K562 (cell line): Measurements from ENCODE around the gene CCDC137. TPM values are rescaled to one million over a fixed set of nuclear protein-coding genes. Genes with fewer than 3 reads are reported as not detected.

Source experiments
- ATAC-seq: fragments of 200-7000 bp; cut with Tn5 transposase; 3 replicates; pipeline ENCODE4 v1.9.1; 2020; ENCODE audit warnings: moderate library complexity
- BruUV-seq: library from RNA; stranded (reverse); fragments of 400-500 nt; replicated peaks from 2 replicates; lab custom pipeline; 2021; lab: Mats Ljungman, UMichigan
- CTCF ChIA-PET: fragments of 300-600 bp; formaldehyde crosslinking; extraction: SDS; loops from one replicate; lab custom pipeline; 2021; ENCODE audit warnings: low intra/inter-chr PET ratio; lab: Yijun Ruan, JAX
- POLR2A ChIA-PET: fragments of 300-600, 350-650 bp; sonication (Branson Sonifier 250); formaldehyde crosslinking; extraction: SDS; loops from one replicate; lab custom pipeline; 2021; ENCODE audit warnings: antibody characterized with exemption, inconsistent platforms; lab: Yijun Ruan, JAX
- DNase-seq, 4 experiments: peaks; one replicate each; pipeline versions ENCODE4 v3.0.0 to v3.0.0-alpha.2; 2011 to 2018; ENCODE audit warnings: low spot score in 3 of 4, mixed read lengths in 3 of 4; ENCODE audit errors: extremely low read depth in 1 of 4
- FAIRE-seq: peaks from 2 replicates; lab custom pipeline; 2011; peaks lifted over from hg19 to GRCh38; lab: Jason Lieb, UNC
- H2AFZ ChIP-seq: 2 replicates; pipeline ENCODE4 v1.6.0; 2011; ENCODE audit warnings: low read depth, low read length, control low read depth, inconsistent platforms
- H3K27ac ChIP-seq: fragments of 200-600 bp; 3 replicates; pipeline ENCODE4 v1.8.0; 2011; ENCODE audit warnings: low read depth, mild to moderate bottlenecking, control low read depth, inconsistent platforms, low read length, moderate library complexity, mixed read lengths; ENCODE audit errors: extremely low read depth
- H3K27me3 ChIP-seq, 2 experiments: fragments of 300-600 bp in 1 of 2; 2 replicates in 1 of 2; 3 replicates in 1 of 2; pipeline versions ENCODE4 v1.6.0 to v1.8.0; 2011; ENCODE audit warnings: inconsistent platforms in 2 of 2, low read length in 2 of 2, mild to moderate bottlenecking in 1 of 2, mixed read lengths in 1 of 2, moderate library complexity in 1 of 2; ENCODE audit not compliant: control insufficient read depth in 2 of 2, insufficient read depth in 2 of 2
- H3K36me3 ChIP-seq: fragments of 300-600 bp; 3 replicates; pipeline ENCODE4 v1.8.0; 2011; ENCODE audit warnings: mild to moderate bottlenecking, low read length, inconsistent platforms; ENCODE audit not compliant: control insufficient read depth, insufficient read depth
- H3K4me1 ChIP-seq, 2 experiments: fragments of 200-600 bp in 1 of 2; replicated peaks in 1 of 2; 2 replicates in 1 of 2; 3 replicates in 1 of 2; pipeline versions ENCODE4 v1.5.1 to v1.8.0; 2011; ENCODE audit warnings: inconsistent platforms in 2 of 2, low read length in 2 of 2, mild to moderate bottlenecking in 1 of 2, mixed read lengths in 1 of 2, moderate library complexity in 1 of 2; ENCODE audit not compliant: control insufficient read depth in 2 of 2, insufficient read depth in 2 of 2
- H3K4me2 ChIP-seq: 2 replicates; pipeline ENCODE4 v1.6.1; 2011; ENCODE audit warnings: low read length, control low read depth, inconsistent platforms, mixed read lengths; ENCODE audit not compliant: insufficient read depth
- H3K4me3 ChIP-seq: fragments of 200-600 bp; sonication (generic), shearing (Covaris generic); 2 replicates; pipeline ENCODE4 v1.5.1; 2016; ENCODE audit warnings: control low read depth, inconsistent platforms
- H3K79me2 ChIP-seq: fragments of 200-600 bp; 3 replicates; pipeline ENCODE4 v1.8.0; 2011; ENCODE audit warnings: low read length, inconsistent platforms; ENCODE audit not compliant: control insufficient read depth, insufficient read depth
- H3K9ac ChIP-seq, 2 experiments: 2 replicates each; pipeline versions ENCODE4 v1.6.0 to v1.6.1; 2011; ENCODE audit warnings: low read depth in 2 of 2, low read length in 2 of 2, control low read depth in 1 of 2, inconsistent platforms in 1 of 2, mild to moderate bottlenecking in 1 of 2, mixed read lengths in 1 of 2; ENCODE audit not compliant: insufficient read depth in 1 of 2
- H3K9me1 ChIP-seq: one replicate; pipeline ENCODE4 v1.6.0; 2011; ENCODE audit warnings: inconsistent platforms, mild to moderate bottlenecking, low read length, moderate library complexity; ENCODE audit not compliant: control insufficient read depth, insufficient read depth
- H3K9me3 ChIP-seq: replicated peaks from 2 replicates; pipeline ENCODE4 v1.5.1; 2011; ENCODE audit warnings: low read depth, low read length, inconsistent platforms; ENCODE audit not compliant: control insufficient read depth, insufficient read depth
- H4K20me1 ChIP-seq: replicated peaks from 2 replicates; pipeline ENCODE4 v1.6.1; 2011; ENCODE audit warnings: low read length, inconsistent platforms, mixed read lengths; ENCODE audit not compliant: control insufficient read depth, insufficient read depth
- ATF3 ChIP-seq, 2 experiments: fragments of 450-650 bp in 1 of 2; sonication (generic) in 1 of 2; formaldehyde crosslinking in 1 of 2; IDR thresholded peaks in 1 of 2; conservative IDR thresholded peaks in 1 of 2; 2 replicates each; pipeline versions ENCODE4 v1.6.1 to v1.8.1; 2016 to 2023; ENCODE audit warnings: mild to moderate bottlenecking in 2 of 2, moderate library complexity in 2 of 2, inconsistent platforms in 1 of 2, missing genetic modification reagents in 1 of 2
- ZBTB33 ChIP-seq: sonication (generic); formaldehyde crosslinking; IDR thresholded peaks from 2 replicates; pipeline ENCODE4 v1.8.1; 2023; ENCODE audit warnings: mild to moderate bottlenecking, missing genetic modification reagents
- WGBS: fragments of 100-300 bp; shearing (Covaris generic); methylation state at CpG from one replicate; pipeline ENCODE4 v1.1.6; 2016; ENCODE audit warnings: low coverage, mixed read lengths; ENCODE audit not compliant: insufficient coverage; ENCODE audit errors: missing lambda C conversion rate; 5-methylcytosine and 5-hydroxymethylcytosine counted together
- in situ Hi-C: fragments of 300-500 bp; cut with MboI; formaldehyde crosslinking; loops from 4 replicates; pipeline ENCODE4 v1.15.0; 2018; ENCODE audit warnings: inconsistent platforms, mixed read lengths
- intact Hi-C: fragments of 100-400 bp; cut with micrococcal nuclease; formaldehyde crosslinking; loops from 2 replicates; pipeline ENCODE4 v1.14.2; 2022
- polyA plus RNA-seq, 8 experiments: library from polyadenylated mRNA; depleted of rRNA in 4 of 8; stranded (reverse) in 5 of 8; unstranded in 3 of 8; fragments of >200 nt; fragmentation: Nextera tagmentation in 2 of 8; fragmentation: Illumina TruSeq in 1 of 8; extraction: Ambion mirVana in 2 of 8; extraction: Trizol in 1 of 8; gene quantifications; 2 replicates each; pipeline versions ENCODE4 v1.2.1 to v1.2.3, GENCODE V29; 2011 to 2014; ENCODE audit warnings: inconsistent platforms in 1 of 8, missing spikeins in 1 of 8
- total RNA-seq, 7 experiments: library from RNA; depleted of rRNA in 6 of 7; stranded (reverse); fragments of >200 nt in 6 of 7; fragmentation: Illumina TruSeq in 2 of 7; extraction: Trizol in 2 of 7; gene quantifications; 2 replicates each; pipeline versions ENCODE4 v1.2.1 to v1.2.3, GENCODE V29; 2011 to 2021; ENCODE audit warnings: low replicate concordance in 1 of 7

Gene CCDC137
- total and polyA plus RNA-seq, 9 of the 15 experiments (the other 6 are each of a cell fraction or from before 2014, with no cell fraction given) = 2.3 to 68.1 (median 38.3) TPM

- ChIA-PET CTCF (no interaction called here), POLR2A (interaction anchor here (0.6 to 1.6 kb wide), 3 partner anchors 14 to 38 kb away, joined by 3 to 4 read pairs (median 3); no protein-coding TSS in a partner anchor)
- Histone ChIP-seq H3K4me2 (no peak overlapping the region), H3K27ac (no peak overlapping the region), H4K20me1 (peaks cover 11% of the 10 kb centered on the region), H3K4me1 (peaks cover 18 to 72% of the 10 kb centered on the region in 2 experiments), H2AFZ (no peak overlapping the region), H3K27me3 (no peaks in the 10 kb centered on the region), H3K79me2 (peaks cover 53% of the 10 kb centered on the region), H3K36me3 (peaks cover 63% of the 10 kb centered on the region), H3K9me3 (no peaks in the 10 kb centered on the region), H3K4me3 (no peak overlapping the region), H3K9me1 (peaks cover 2% of the 10 kb centered on the region), H3K9ac (peak overlapping the region in 1 of 2 experiments; percentile 24; a peak in 1 of 4 replicates)
- no peak for DNase-seq
- 98% methylated on average over 17 of the region's 17 CpGs for WGBS
- in situ Hi-C loops = no loop called here
- intact Hi-C loops = no loop called here
- no peak for FAIRE-seq
- no TSS peak for BruUV-seq
- TF ChIP-seq ZBTB33 (CRISPR knock-in tag) = peak; percentile 82
- no peak for TF ChIP-seq ATF3 (IDR thresholded peaks at IDR 0.05)
- TF ChIP-seq ATF3 (CRISPR knock-in tag; conservative IDR thresholded peaks at IDR 0.05) = no peak
- TF ChIP-seq, all 486 proteins: peak for 1
- no peak for ATAC-seq
These were observed 39.7 kb downstream of the CCDC137 start for GRCh38 chr17:81706232-81706611.
